ENCODE measurements around the gene MCOLN1. TPM values are rescaled to one million over a fixed set of nuclear protein-coding genes. Genes with fewer than 3 reads are reported as not detected.

MCOLN1 gene
- total and polyA plus RNA-seq, 2 of the 8 experiments (the other 6 are each of a cell fraction or from before 2014, with no cell fraction given): 19.1 to 40.0 TPM

DNA sequence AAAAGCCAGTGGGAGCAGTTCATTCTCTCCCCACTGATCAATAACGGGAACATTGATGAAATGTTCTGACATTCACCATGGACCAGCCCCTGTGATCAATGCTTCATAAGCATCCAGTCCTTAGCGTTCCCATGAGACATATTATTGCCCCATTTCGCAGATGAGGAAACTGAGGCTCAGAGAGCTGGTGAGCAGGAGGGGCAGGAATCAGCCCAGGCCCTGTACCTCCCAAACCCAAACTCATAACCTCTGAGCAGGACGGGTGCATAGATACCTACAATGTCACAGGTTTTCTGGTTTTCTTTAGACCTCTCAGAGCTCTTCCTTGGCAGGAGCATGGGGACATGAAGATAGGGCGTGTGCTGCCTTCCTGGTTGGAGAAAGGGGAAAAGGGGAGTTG is 2.1 kb downstream of the MCOLN1 start:
- Histone ChIP-seq H3K9ac (replicated peaks in 1 of 4; ENCODE audit: extremely low read depth in 1 of 4, low read depth in 3 of 4, low read length in 3 of 4) (no peak overlapping the region; a peak in 1 of 7 replicates), H2AK5ac (ENCODE audit: low read depth, low read length) (no peak overlapping the region), H3K27ac (ENCODE audit: low read depth, low read length) (no peak overlapping the region), H4K5ac (ENCODE audit: insufficient read length, low read depth, low read length) (no peak overlapping the region), H2BK15ac (ENCODE audit: low read length) (no peak overlapping the region), H3K4me3 (ENCODE audit: extremely low read depth in 1 of 4, insufficient read depth in 2 of 4, low read depth in 3 of 4, low read length in 4 of 4) (no peak overlapping the region), H3K4me2 (ENCODE audit: insufficient read depth in 1 of 2, low read depth in 2 of 2, low read length in 2 of 2) (no peak overlapping the region), H4K8ac (ENCODE audit: extremely low read depth, insufficient read depth, low read length) (no peak overlapping the region), H3K56ac (replicated peaks; ENCODE audit: insufficient read length, low read depth, low read length) (no peak overlapping the region), H2BK12ac (ENCODE audit: low read depth, low read length) (no peak overlapping the region), H2AFZ (ENCODE audit: low read length) (no peak overlapping the region), H2BK120ac (replicated peaks; ENCODE audit: low read depth, low read length) (no peak overlapping the region), H3K79me1 (ENCODE audit: low read depth, low read length) (peaks cover 2% of the 10 kb centered on the region; the same call in 1 of the 2 replicates), H2BK20ac (ENCODE audit: low read length) (no peak overlapping the region), H3K79me2 (ENCODE audit: control insufficient read depth in 1 of 2, insufficient read depth in 2 of 2, low read length in 2 of 2) (no peaks in the 10 kb centered on the region), H3K23me2 (ENCODE audit: low read depth, low read length) (peaks cover 10% of the 10 kb centered on the region; the same call in 1 of the 2 replicates), H3K4ac (replicated peaks; ENCODE audit: insufficient read length, low read depth, low read length) (no peak overlapping the region), H4K20me1 (replicated peaks in 1 of 2; ENCODE audit: control insufficient read depth in 1 of 2, insufficient read depth in 2 of 2, low read length in 2 of 2) (peaks cover 2 to 4% of the 10 kb centered on the region in 2 experiments), H3K36me3 (ENCODE audit: control insufficient read depth in 2 of 4, insufficient read depth in 4 of 4, low read length in 3 of 4) (peaks cover 0 to 7% (median under 1%) of the 10 kb centered on the region in 4 experiments; a peak in 3 of 8 replicates), H3K9me3 (ENCODE audit: insufficient read depth in 2 of 2, low read depth in 1 of 2, low read length in 1 of 2) (no peaks in the 10 kb centered on the region), H3K14ac (ENCODE audit: insufficient read length) (no peak overlapping the region), H3K4me1 (replicated peaks in 1 of 4; ENCODE audit: control insufficient read depth in 3 of 4, insufficient read depth in 4 of 4, low read length in 3 of 4) (peaks cover 0 to 5% (median 1%) of the 10 kb centered on the region in 4 experiments; a peak in 1 of 7 replicates), H3K18ac (ENCODE audit: extremely low read depth, low read length) (no peak overlapping the region), H4K91ac (replicated peaks; ENCODE audit: insufficient read length, low read length) (no peak overlapping the region), H3K27me3 (replicated peaks in 1 of 4; ENCODE audit: control insufficient read depth in 3 of 4, extremely low read depth in 1 of 4, insufficient read depth in 3 of 4, low read length in 3 of 4) (no peaks in the 10 kb centered on the region), H3K23ac (ENCODE audit: insufficient read length) (no peak overlapping the region), H2BK5ac (ENCODE audit: low read depth, low read length) (no peak overlapping the region)
- no peak for FAIRE-seq
- 80% methylated on average over 5 of the region's 5 CpGs; no CpG with 5 or more reads in 1 of the 2 experiments for WGBS, 2 experiments (ENCODE audit: extremely low coverage in 1 of 2, insufficient coverage in 1 of 2, insufficient read length in 1 of 2, insufficient replicate concordance in 2 of 2, low coverage in 1 of 2, low lambda C conversion rate in 2 of 2, missing lambda C conversion rate in 1 of 2)
- TF ChIP-seq CHD2 (IDR thresholded peaks at IDR 0.05; ENCODE audit: low read length) (no peak), CBX8 (IDR thresholded peaks at IDR 0.05; ENCODE audit: borderline replicate concordance, low read depth, low read length) (no peak), SIN3A (conservative IDR thresholded peaks at IDR 0.05 in 1 of 2, IDR thresholded peaks at IDR 0.05 in 1 of 2; ENCODE audit: low read depth in 1 of 2, low read length in 2 of 2) (no peak), BACH1 (IDR thresholded peaks at IDR 0.05; ENCODE audit: low read length) (no peak), CEBPB (IDR thresholded peaks at IDR 0.05; ENCODE audit: low read depth, low read length) (no peak), SIX5 (IDR thresholded peaks at IDR 0.05; ENCODE audit: low read depth, low read length) (no peak), KDM1A (IDR thresholded peaks at IDR 0.05; ENCODE audit: borderline replicate concordance, low read length) (no peak), EGR1 (IDR thresholded peaks at IDR 0.05; ENCODE audit: borderline replicate concordance, low read depth, low read length) (no peak), POU5F1 (IDR thresholded peaks at IDR 0.05; ENCODE audit: low read depth, low read length) (no peak), RAD21 (IDR thresholded peaks at IDR 0.05 in 1 of 2, conservative IDR thresholded peaks at IDR 0.05 in 1 of 2; ENCODE audit: low read depth in 2 of 2, low read length in 2 of 2) (no peak)
- ChIA-PET CTCF (ENCODE audit: partially characterized antibody) (interaction anchor here (0.8 to 2.8 kb wide), 3 partner anchors 10 to 141 kb away, joined by 3 to 11 read pairs (median 3); a partner anchor contains a TSS), POLR2A (ENCODE audit: partially characterized antibody) (interaction anchor here (1.1 kb wide), 1 partner anchor 10 kb away, joined by 6 read pairs; no protein-coding TSS in a partner anchor)
- no peak for DNase-seq (ENCODE audit: low read depth in 1 of 2, low spot score in 2 of 2)
